NCI-H2196 treated with DMSO at 0.1 percent for 48 hours (cell line): ENCODE measurements around the gene GRID2IP.
A peak's percentile ranks its signal among the peaks of the same experiment; 100 is the strongest.
"Not testable (repeated sequence)": the region's sequence is repeated elsewhere in the genome, so short reads cannot be mapped to it uniquely, and the experiment has no call there.

Source experiments
- DNase-seq: peaks from one replicate; lab custom pipeline; 2025; ENCODE audit not compliant: unreplicated experiment; lab: John Stamatoyannopoulos, UW

GRID2IP gene

GRCh38 chr7:6551016-6551511 is at the start of gene GRID2IP:
GRID2IP (minus strand) TSS chr7:6551461; CDS start chr7:6551436, 25 bp downstream.
- DNase-seq, result no peak

GRCh38 chr7:6600093-6600492 is 48.8 kb upstream of the GRID2IP start:
- no peak for DNase-seq

- DNase-seq, result no peak
Observed at GRCh38 chr7:6590645-6591110, 39.4 kb upstream of the GRID2IP start.

GRCh38 chr7:6589829-6590644 is 38.8 kb upstream of the GRID2IP start, which contains the start of gene INTS15:
INTS15 (plus strand) TSS chr7:6590021; CDS start chr7:6590284, 263 bp downstream.
- DNase-seq, result peak; percentile 47

GRCh38 chr7:6589151-6589828 is 38.0 kb upstream of the GRID2IP start:
- no peak for DNase-seq

GRCh38 chr7:6588566-6588965 is 37.3 kb upstream of the GRID2IP start:
- DNase-seq, result no peak

GRCh38 chr7:6585746-6586432 is 34.6 kb upstream of the GRID2IP start:
- DNase-seq, result not testable (repeated sequence)

- DNase-seq, result no peak
Observed at GRCh38 chr7:6579446-6579845, 28.2 kb upstream of the GRID2IP start.

- DNase-seq, result no peak
Observed at GRCh38 chr7:6578114-6579084, 27.1 kb upstream of the GRID2IP start.

GRCh38 chr7:6577369-6578113 is 26.3 kb upstream of the GRID2IP start, which contains the start of gene ZDHHC4:
ZDHHC4 (plus strand) TSS chr7:6577454; CDS start chr7:6580562, 3,108 bp downstream.
- DNase-seq, result peak; percentile 79

GRCh38 chr7:6576867-6577368 is 25.7 kb upstream of the GRID2IP start:
- DNase-seq, result not testable (repeated sequence)

- no peak for DNase-seq
Observed at GRCh38 chr7:6576024-6576866, 25.0 kb upstream of the GRID2IP start.

- no peak for DNase-seq
Observed at GRCh38 chr7:6575281-6576023, 24.2 kb upstream of the GRID2IP start.

GRCh38 chr7:6571160-6571779 is 20.0 kb upstream of the GRID2IP start:
- DNase-seq, result no peak

GRCh38 chr7:6567886-6568285 is 16.6 kb upstream of the GRID2IP start:
- no peak for DNase-seq

- no peak for DNase-seq
Observed at GRCh38 chr7:6565655-6566054, 14.4 kb upstream of the GRID2IP start.
